ENCODE measurements around the gene GPR158.
"Not testable (repeated sequence)": the region's sequence is repeated elsewhere in the genome, so short reads cannot be mapped to it uniquely, and the experiment has no call there.

GPR158 gene

DNA sequence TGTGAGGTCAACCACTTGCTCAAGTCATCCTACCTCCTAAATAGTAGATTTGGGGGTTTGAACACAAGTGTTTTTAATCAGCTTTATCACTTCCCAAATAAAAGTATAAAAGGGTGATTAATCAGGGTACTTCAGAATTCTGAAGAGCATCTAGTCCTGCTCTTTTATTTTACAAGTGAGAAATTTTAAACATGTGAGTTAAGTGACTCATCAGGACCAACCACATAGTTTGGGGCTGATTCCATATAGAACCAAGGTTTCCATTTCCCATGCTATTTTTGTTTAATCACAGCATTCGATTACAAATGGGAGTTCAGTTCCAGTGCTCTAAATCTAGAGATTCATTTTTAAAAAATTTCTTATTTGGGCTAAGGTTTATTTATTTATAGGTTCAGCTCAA lies 113.4 kb downstream of the GPR158 start:
- H3K4me3 ChIP-seq (ENCODE audit: low read depth, low read length), result no peak overlapping the region
- DNase-seq (ENCODE audit: low read depth), result no peak

DNA sequence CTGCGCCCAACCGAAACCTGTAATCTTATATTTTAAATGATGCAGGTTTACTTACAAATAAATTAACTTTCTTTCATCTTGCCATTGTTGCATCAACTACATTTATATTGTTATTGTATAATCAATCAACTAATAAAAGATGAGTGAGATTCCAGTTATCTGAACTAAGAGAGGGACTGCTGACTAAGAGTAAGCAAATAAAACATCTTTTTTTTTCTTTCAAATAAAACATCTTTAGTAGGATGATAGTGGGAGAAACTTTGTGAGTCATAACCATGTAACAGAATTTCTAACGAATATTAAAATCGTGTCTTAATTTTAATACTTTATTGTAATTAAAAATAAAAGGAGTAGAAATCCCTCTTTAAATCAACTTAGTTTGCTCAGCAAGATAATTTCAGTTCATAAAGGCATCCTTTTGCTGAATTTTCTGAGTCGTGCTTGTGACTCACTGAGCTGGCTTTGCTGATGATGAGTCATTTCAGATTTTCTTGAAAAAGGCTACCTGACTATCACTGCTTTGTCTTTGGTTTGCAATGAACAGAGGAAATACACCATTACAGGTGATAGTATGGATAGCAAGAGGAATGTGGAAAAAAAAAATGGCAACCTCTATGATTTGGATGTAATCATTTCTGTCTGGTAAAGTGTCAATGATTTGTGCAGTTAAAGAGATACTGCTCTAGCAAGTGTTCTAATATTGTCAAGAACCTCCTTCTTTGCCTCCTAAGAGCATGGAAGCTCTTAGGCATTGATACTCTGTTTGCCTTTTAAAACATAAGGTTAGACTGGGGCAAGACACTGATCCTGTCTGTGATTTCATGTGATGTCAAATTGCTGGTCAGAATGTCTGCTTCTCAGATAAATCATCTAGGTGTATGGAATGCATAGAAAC lies 119.5 kb downstream of the GPR158 start:
- H3K4me3 ChIP-seq (ENCODE audit: low read depth, low read length), result no peak overlapping the region
- DNase-seq (ENCODE audit: low read depth), result no peak

- no peak for DNase-seq (ENCODE audit: low read depth)
- H3K4me3 ChIP-seq (ENCODE audit: low read depth, low read length), result no peak overlapping the region
Observed at GRCh38 chr10:25296324-25296723, 121.5 kb downstream of the GPR158 start.

- H3K4me3 ChIP-seq (ENCODE audit: low read depth, low read length), result no peak overlapping the region
- no peak for DNase-seq (ENCODE audit: low read depth)
Observed at GRCh38 chr10:25297466-25297865, 122.7 kb downstream of the GPR158 start.

GRCh38 chr10:25300073-25300472 lies 125.3 kb downstream of the GPR158 start:
- H3K4me3 ChIP-seq (ENCODE audit: low read depth, low read length), result no peak overlapping the region
- DNase-seq (ENCODE audit: low read depth), result no peak

DNA sequence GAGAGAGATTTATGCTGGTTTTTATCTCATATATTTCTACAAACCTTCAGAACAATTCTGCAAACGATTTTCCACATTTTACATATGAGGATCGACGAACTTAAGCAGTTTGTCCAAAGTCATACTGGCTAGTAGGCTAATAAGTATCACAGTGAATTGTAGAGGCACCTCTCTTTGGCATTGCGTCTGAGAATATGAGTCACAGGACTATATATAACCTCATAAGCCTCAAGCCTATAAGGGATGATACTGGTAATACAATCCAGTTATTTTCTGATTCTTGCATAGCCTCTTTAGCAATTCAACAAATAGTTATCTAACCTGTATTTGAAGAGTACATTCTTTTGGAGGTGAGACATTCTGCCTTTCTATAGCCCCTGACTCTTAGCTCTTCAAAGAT lies 129.8 kb downstream of the GPR158 start:
- no peak for DNase-seq (ENCODE audit: low read depth)

GRCh38 chr10:25306386-25306785 lies 131.6 kb downstream of the GPR158 start:
- no peak for DNase-seq (ENCODE audit: low read depth)
- no peak overlapping the region for H3K4me3 ChIP-seq (ENCODE audit: low read depth, low read length)

More for the DNA sequence above, 129.8 kb downstream of the GPR158 start:
- no peak overlapping the region for H3K4me3 ChIP-seq (ENCODE audit: low read depth, low read length)

- no peak overlapping the region for H3K4me3 ChIP-seq (ENCODE audit: low read depth, low read length)
- no peak for DNase-seq (ENCODE audit: low read depth)
Observed at GRCh38 chr10:25308278-25308677, 133.5 kb downstream of the GPR158 start.

DNA sequence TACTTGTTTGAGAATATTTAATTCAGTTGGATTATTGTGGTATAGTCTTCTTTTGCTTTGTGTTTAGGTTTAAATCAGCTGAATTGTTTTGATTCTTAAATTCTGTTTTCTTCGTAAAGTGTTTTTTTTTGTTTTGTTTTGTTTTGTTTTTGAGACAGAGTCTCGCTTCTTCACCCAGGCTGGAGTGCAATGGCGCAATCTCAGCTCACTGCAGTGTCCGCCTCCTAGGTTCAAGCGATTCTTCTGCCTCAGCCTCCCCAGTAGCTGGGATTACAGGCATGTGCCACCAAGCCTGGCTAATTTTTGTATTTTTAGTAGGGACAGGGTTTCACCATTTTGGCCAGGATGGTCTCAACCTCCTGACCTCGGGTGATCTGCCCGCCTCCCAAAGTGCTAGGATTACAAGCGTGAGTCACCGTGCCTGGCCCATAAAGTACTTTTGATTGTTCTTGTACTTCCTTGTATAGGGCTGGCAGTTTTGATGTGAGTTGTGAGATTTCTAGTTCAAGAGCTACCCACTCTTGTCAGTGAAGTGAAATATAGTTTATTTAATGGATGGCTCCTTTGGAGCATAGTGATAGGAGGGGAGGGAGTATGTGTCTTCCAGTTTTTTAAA lies 142.9 kb downstream of the GPR158 start:
- not testable (repeated sequence) for DNase-seq (ENCODE audit: low read depth); H3K4me3 ChIP-seq (ENCODE audit: low read depth, low read length)

DNA sequence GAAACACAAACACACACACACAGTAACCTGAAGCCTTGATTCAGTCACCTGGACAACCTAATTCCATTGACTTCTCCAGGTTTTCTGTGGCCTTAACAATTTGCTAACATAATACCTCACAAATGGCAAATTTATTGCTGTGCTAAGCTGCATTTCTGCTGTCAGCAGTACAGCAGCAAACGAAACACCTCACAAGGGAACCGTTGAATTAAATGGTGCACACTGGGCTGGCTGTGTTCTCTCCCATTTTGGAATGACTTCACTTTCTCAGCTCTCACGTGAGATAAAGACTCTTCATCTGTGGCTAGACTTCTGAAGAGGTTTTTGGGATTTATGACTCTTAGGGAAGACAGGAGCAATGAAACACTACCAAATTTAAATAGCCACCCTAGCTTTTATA lies 152.5 kb downstream of the GPR158 start:
- no peak for DNase-seq (ENCODE audit: low read depth)
- no peak overlapping the region for H3K4me3 ChIP-seq (ENCODE audit: low read depth, low read length)

DNA sequence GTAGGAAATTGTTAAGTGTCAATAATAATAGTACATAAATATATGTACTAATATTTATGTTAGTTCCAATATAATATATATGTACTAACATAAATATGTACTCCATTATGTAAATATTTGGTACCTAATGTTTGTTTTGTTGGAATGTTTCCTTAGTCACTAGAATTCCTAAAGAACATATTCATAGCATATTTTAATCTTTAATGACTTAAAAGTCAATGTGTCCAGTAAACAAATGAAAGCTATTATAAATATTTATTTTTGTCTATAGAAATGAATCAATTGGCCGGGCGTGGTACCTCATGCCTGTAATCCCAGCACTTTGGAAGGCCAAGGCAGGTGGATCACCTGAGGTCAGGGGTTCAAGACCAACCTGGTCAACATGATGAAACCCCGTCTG lies 153.6 kb downstream of the GPR158 start:
- H3K4me3 ChIP-seq (ENCODE audit: low read depth, low read length), result no peak overlapping the region
- no peak for DNase-seq (ENCODE audit: low read depth)

- not testable (repeated sequence) for DNase-seq (ENCODE audit: low read depth); H3K4me3 ChIP-seq (ENCODE audit: low read depth, low read length)
Observed at GRCh38 chr10:25329587-25329986, 154.8 kb downstream of the GPR158 start.

DNA sequence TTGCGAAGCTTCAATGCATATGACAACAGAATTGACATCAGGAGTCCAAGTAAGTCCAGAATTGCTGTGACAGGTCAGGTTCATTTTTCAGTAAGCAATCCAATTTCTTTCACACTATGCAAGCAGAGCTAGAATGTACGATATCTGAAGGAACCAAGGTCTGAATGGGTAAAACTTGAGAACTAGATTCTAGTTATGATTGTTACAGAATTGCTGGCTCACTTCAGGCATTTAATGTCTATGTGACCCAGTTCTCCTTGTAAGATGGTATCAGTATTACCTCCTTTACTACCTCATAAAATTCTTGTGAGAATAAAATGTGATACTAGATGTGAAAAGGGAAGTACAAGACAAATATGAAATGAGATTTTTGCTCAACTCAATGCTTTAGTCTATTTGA lies 159.6 kb downstream of the GPR158 start:
- DNase-seq (ENCODE audit: low read depth), result no peak
- H3K4me3 ChIP-seq (ENCODE audit: low read depth, low read length), result no peak overlapping the region

DNA sequence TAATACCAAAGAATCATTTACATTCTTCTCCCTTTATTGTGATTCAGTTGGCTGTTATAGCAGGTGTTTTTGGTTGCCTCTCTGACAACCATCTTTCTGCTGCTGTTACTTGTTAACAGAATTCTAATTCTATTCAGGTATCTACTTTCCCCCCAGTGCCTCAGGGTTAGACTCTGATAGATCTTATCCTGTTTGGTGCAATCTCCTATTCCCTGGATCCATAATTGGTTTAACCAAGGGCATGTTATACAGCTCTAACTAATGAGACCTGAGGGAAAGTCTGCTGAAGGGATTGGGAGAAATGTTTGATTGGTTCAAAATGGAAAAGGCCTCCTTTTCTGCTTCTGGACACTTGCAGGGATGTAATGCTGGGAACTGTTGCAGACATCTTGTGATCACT lies 161.5 kb downstream of the GPR158 start:
- no peak for DNase-seq (ENCODE audit: low read depth)
- no peak overlapping the region for H3K4me3 ChIP-seq (ENCODE audit: low read depth, low read length)

DNA sequence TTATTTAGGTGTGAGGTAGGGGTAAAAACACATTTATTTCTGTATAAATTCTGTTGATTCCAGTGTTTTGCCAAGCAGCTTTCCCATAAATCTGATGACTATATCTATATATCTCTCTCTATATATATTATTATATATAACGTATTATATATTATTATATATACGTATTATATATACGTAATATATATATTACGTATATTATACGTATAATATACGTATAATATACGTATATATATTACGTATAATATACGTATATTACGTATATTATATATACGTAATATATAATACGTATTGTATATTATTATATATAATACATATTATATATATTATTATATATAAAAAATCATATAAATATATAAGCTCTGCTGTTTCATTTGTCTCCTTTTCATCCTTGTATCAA lies 163.5 kb downstream of the GPR158 start:
- DNase-seq (ENCODE audit: low read depth), result no peak
- H3K4me3 ChIP-seq (ENCODE audit: low read depth, low read length), result no peak overlapping the region

DNA sequence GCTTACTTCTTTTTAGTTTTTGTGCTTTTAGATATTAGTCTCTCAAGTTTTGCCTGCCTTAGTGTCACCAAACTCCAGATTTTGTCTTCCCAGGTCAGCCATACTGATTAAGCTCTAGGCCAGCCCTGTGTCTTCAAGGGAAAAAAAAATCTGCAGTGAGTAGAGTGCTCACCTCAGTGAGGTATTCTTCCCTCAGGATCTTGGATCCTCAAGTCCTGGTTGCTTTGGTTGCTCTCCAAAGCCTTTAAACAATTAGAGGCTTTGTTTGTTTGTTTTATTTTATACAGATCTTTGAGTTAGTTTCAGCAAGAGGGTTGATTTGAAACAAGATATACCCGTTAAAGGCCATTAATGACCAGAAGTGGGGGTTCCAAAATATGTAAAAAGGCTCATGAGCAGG lies 165.2 kb downstream of the GPR158 start:
- no peak overlapping the region for H3K4me3 ChIP-seq (ENCODE audit: low read depth, low read length)
- no peak for DNase-seq (ENCODE audit: low read depth)

DNA sequence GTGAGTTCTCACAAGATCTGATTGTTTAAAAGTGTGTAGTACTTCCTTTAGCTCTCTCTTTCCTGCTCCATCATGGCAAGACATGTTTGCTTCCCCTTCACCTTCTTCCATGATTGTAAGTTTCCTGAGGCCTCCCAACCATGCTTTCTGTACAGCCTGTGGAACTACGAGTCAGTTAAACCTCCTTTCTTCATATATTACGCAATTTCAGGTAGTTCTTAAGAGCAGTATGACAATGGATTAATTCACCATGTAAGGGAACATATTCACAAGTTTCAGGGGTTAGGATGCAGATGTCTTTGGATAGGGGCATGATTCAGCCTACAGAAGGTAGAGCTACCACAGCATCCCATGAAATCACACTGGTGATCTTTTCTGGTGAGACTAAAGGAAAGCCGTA lies 174.7 kb downstream of the GPR158 start:
- H3K4me3 ChIP-seq (ENCODE audit: low read depth, low read length), result no peak overlapping the region
- no peak for DNase-seq (ENCODE audit: low read depth)

- no peak overlapping the region for H3K4me3 ChIP-seq (ENCODE audit: low read depth, low read length)
Observed at GRCh38 chr10:25356609-25357008, 181.8 kb downstream of the GPR158 start.

GRCh38 chr10:25357269-25357668 lies 182.5 kb downstream of the GPR158 start:
- no peak for DNase-seq (ENCODE audit: low read depth)
- no peak overlapping the region for H3K4me3 ChIP-seq (ENCODE audit: low read depth, low read length)

More at GRCh38 chr10:25356609-25357008, 181.8 kb downstream of the GPR158 start:
- DNase-seq (ENCODE audit: low read depth), result no peak

DNA sequence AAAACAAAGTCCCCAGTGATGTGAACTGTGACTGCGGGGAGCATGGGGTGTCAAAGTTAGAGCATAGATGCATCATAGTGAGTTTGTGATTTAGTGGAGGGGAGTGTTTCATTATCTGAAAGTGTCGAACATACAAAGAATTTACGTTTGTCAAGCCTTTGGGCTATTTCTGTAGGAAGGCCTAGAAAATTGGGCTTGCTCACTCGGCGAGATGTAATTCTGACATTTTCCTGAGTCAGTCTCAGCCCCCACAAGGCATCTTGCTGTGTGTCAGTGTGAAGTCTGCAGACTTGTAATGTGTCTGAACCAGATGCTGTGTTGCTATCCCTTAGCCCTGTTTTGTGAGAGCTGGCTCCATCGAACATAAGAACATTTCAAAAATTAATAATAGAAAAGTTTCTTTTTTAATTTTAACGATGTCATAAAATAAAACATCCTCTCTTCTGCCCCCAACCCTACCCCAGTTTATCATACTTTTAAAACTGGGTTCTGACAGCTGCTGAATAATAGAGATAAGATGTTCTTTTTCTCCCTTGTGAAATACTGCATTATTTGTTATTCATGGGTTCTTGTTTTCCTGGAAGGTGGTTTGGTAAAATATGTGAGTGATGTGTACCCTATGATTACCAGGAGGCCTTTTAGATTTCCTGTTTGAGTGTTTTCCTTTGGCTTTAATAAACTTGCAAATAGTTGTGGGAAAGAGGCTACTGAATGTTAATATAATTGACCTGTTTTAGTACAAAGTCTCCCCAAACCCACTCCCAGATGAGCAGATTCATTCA lies 207.4 kb downstream of the GPR158 start:
- no peak overlapping the region for H3K4me3 ChIP-seq (ENCODE audit: low read depth, low read length)
- no peak for DNase-seq (ENCODE audit: low read depth)
